HepG2 (cell line): ENCODE measurements around the gene NAA38.

Experiments
- FOSL1 ChIP-seq: sonication (generic); formaldehyde crosslinking; IDR thresholded peaks from 2 replicates; pipeline ENCODE4 v1.9.0; 2021; ENCODE audit warnings: missing genetic modification reagents, borderline replicate concordance
- GTF2F1 ChIP-seq: fragments of 150-350 bp; IDR thresholded peaks from 2 replicates; pipeline ENCODE4 v1.6.1; 2014; ENCODE audit warnings: low read length
- POLR2A ChIP-seq, 2 experiments: IDR thresholded peaks; 2 replicates each; pipeline ENCODE4 v1.6.1; 2011; ENCODE audit warnings: low read depth in 2 of 2, low read length in 2 of 2, mild to moderate bottlenecking in 1 of 2, moderate library complexity in 1 of 2; ENCODE audit not compliant: insufficient read depth in 1 of 2
- ZBTB7A ChIP-seq: sonication (generic); formaldehyde crosslinking; IDR thresholded peaks from 2 replicates; pipeline ENCODE4 v1.8.0; 2022; ENCODE audit warnings: mild to moderate bottlenecking, missing genetic modification reagents
- TF ChIP-seq, protein P1 (sequence below): sonication (generic); formaldehyde crosslinking; IDR thresholded peaks from 2 replicates; pipeline ENCODE4 v1.4.0; 2020; ENCODE audit warnings: mild to moderate bottlenecking, missing genetic modification reagents
- TF ChIP-seq, protein P2 (sequence below): sonication (generic); formaldehyde crosslinking; IDR thresholded peaks from 2 replicates; pipeline ENCODE4 v1.5.0; 2020; ENCODE audit warnings: mild to moderate bottlenecking, missing genetic modification reagents, moderate library complexity

DNA sequence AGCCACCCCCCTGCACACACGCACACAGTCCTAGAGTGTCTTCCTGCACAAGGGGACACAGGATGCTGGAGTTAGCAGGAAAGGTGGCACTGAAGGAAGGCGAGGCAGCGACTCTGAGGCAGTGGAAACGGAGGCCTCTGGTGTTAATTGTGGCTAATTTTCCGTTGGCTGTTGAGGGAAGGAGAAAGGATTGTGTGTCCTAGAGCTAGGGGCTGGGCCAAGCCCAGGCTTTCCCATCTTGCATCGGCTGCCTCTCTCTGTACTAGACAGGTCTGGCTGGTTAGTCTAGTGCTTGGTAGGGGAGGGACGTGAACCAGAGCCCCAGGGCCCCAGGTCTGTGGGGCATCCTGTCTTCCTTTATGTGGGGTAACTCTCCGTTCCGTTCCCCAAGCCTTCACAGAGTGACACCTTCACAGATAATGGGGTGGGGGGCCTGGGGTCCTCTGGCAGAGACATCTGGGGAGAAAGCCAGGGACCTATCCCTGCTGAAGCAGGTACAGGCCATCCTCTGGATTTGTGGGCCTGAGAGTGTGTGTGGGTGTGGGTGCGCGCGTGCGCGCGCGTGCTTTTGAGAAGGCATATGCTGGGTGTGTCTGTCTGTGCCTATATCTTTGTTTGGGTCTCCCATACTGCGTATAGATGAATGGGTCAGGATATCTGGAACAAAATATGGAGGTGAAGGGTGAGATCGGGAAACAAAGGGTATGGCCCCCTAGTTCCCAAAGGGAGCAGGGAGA lies 31.0 kb upstream of the NAA38 start, which contains the start of gene CHD3:
- TF ChIP-seq POLR2A (IDR thresholded peaks at IDR 0.05; ENCODE audit: insufficient read depth in 1 of 2, low read depth in 2 of 2, low read length in 2 of 2), result no peak
- TF ChIP-seq FOSL1 (CRISPR knock-in tag), result no peak
- TF ChIP-seq, protein P1, sequence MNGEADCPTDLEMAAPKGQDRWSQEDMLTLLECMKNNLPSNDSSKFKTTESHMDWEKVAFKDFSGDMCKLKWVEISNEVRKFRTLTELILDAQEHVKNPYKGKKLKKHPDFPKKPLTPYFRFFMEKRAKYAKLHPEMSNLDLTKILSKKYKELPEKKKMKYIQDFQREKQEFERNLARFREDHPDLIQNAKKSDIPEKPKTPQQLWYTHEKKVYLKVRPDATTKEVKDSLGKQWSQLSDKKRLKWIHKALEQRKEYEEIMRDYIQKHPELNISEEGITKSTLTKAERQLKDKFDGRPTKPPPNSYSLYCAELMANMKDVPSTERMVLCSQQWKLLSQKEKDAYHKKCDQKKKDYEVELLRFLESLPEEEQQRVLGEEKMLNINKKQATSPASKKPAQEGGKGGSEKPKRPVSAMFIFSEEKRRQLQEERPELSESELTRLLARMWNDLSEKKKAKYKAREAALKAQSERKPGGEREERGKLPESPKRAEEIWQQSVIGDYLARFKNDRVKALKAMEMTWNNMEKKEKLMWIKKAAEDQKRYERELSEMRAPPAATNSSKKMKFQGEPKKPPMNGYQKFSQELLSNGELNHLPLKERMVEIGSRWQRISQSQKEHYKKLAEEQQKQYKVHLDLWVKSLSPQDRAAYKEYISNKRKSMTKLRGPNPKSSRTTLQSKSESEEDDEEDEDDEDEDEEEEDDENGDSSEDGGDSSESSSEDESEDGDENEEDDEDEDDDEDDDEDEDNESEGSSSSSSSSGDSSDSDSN (CRISPR knock-in tag), result peak; percentile 2
- TF ChIP-seq, protein P2, sequence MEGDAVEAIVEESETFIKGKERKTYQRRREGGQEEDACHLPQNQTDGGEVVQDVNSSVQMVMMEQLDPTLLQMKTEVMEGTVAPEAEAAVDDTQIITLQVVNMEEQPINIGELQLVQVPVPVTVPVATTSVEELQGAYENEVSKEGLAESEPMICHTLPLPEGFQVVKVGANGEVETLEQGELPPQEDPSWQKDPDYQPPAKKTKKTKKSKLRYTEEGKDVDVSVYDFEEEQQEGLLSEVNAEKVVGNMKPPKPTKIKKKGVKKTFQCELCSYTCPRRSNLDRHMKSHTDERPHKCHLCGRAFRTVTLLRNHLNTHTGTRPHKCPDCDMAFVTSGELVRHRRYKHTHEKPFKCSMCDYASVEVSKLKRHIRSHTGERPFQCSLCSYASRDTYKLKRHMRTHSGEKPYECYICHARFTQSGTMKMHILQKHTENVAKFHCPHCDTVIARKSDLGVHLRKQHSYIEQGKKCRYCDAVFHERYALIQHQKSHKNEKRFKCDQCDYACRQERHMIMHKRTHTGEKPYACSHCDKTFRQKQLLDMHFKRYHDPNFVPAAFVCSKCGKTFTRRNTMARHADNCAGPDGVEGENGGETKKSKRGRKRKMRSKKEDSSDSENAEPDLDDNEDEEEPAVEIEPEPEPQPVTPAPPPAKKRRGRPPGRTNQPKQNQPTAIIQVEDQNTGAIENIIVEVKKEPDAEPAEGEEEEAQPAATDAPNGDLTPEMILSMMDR (CRISPR knock-in tag), result no peak
- TF ChIP-seq GTF2F1, result no peak
- no peak for TF ChIP-seq ZBTB7A (CRISPR knock-in tag)
